NT2/D1 (cell line): ENCODE data around the gene C11orf16.
"Not testable (repeated sequence)": the region's sequence is repeated elsewhere in the genome, so short reads cannot be mapped to it uniquely, and the experiment has no call there.

ENCODE experiments used
- DNase-seq: peaks from one replicate; pipeline ENCODE4 v3.0.0-alpha.2; 2011; ENCODE audit warnings: low read depth, low spot score
- H3K27me3 ChIP-seq: 2 replicates; pipeline ENCODE4 v1.6.0; 2011; ENCODE audit warnings: mild to moderate bottlenecking; ENCODE audit not compliant: insufficient read length, insufficient read depth
- H3K36me3 ChIP-seq: 2 replicates; pipeline ENCODE4 v1.6.1; 2011; ENCODE audit warnings: mild to moderate bottlenecking, low read length, mixed read lengths; ENCODE audit not compliant: insufficient read depth, insufficient read length
- H3K4me1 ChIP-seq: 2 replicates; pipeline ENCODE4 v1.5.1; 2011; ENCODE audit not compliant: insufficient read depth, insufficient read length
- H3K4me3 ChIP-seq: 2 replicates; pipeline ENCODE4 v1.5.1; 2011; ENCODE audit warnings: low read depth; ENCODE audit not compliant: insufficient read length
- H3K9ac ChIP-seq: 2 replicates; pipeline ENCODE4 v1.6.0; 2011; ENCODE audit warnings: low read depth; ENCODE audit not compliant: insufficient read length
- H3K9me3 ChIP-seq: 2 replicates; pipeline ENCODE4 v1.5.1; 2011; ENCODE audit warnings: mild to moderate bottlenecking, low read length; ENCODE audit not compliant: insufficient read depth
- SUZ12 ChIP-seq: IDR thresholded peaks from 2 replicates; pipeline ENCODE4 v1.6.1; 2011; ENCODE audit not compliant: insufficient read length, insufficient read depth; ENCODE audit errors: extremely low read depth
- YY1 ChIP-seq: IDR thresholded peaks from 2 replicates; pipeline ENCODE4 v1.6.1; 2011; ENCODE audit not compliant: insufficient read length, insufficient read depth
- ZNF274 ChIP-seq: IDR thresholded peaks from 2 replicates; pipeline ENCODE4 v1.6.1; 2011; ENCODE audit warnings: mild to moderate bottlenecking, low read depth, low read length

C11orf16 gene

DNA sequence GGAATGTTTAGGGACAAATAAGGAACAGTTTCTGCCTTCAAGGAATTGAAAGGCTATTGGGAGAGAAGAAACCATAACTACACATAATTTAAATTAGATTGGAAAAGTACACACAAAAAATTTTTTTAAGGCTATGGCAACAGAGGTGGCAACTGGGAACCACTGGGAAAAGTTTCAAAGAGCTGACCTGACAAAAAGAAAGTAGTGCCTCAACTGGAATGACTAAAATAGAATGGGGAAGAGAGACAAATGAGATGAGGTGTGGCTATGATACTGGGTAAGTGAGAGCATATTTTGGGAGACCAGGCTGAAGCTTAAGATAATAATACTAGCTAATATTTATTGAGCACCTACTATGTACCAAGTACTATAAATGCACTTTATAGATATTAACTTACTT, 24.6 kb downstream of the C11orf16 start:
- Histone ChIP-seq H3K4me1 (no peaks in the 10 kb centered on the region), H3K27me3 (peaks cover 26% of the 10 kb centered on the region), H3K36me3 (peaks cover under 1% of the 10 kb centered on the region), H3K9ac (no peak overlapping the region), H3K9me3 (no peaks in the 10 kb centered on the region), H3K4me3 (no peak overlapping the region)
- no peak for DNase-seq
- TF ChIP-seq ZNF274 (no peak), SUZ12 (no peak), YY1 (no peak)

DNA sequence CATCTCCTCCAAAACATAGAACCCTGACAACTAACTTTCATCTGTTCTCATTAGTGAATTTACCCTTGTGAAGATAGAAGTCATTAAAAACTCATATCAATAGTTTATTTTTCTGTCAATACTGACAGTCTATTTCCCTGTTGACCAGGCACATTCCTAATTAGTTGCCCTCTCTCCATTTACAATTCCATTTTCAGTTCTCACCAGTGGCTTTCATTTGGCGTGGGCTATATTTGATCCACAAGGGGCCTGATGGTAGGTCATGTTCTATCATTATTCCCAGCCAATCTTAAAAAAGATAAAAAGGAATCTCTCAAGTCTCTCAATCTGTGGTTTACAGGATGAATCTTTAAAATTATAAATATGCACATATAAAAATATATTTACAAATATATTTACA, 25.6 kb downstream of the C11orf16 start:
- TF ChIP-seq SUZ12 (no peak), ZNF274 (no peak), YY1 (no peak)
- DNase-seq, result no peak
- Histone ChIP-seq H3K4me3 (no peak overlapping the region), H3K27me3 (peaks cover 26% of the 10 kb centered on the region), H3K9ac (no peak overlapping the region), H3K9me3 (no peaks in the 10 kb centered on the region), H3K4me1 (no peaks in the 10 kb centered on the region), H3K36me3 (no peaks in the 10 kb centered on the region)

DNA sequence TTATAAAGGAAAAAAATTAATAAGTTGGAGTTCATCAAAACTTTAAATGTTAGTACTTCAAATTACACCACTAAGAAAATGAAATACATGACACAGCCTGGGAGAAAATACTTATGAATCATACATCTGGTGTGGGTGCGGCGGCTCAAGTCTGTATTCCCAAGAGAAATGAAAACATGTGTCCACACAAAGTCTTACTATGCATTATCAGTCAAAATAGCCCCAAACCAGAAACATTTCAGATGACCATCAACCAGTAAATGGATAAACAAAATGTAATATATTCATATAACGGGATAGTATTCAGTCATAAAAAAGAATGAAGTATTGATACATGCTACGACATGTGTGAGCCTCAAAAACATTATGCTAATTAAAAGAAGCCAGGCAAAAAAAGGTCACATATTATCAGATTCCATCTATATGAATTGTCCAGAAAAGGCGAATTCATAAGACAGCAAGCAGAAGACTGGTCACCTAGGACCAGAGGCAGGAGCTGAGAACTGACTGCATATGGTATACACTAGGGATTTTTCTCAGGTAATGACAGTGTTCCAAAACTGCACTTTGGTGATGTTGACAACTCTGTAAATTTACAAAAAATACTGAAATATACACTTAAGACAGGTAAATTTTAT, 27.1 kb downstream of the C11orf16 start:
- Histone ChIP-seq H3K9me3 (no peaks in the 10 kb centered on the region), H3K36me3 (no peaks in the 10 kb centered on the region), H3K27me3 (peaks cover 26% of the 10 kb centered on the region), H3K4me1 (no peaks in the 10 kb centered on the region), H3K9ac (no peak overlapping the region), H3K4me3 (no peak overlapping the region)
- no peak for DNase-seq
- TF ChIP-seq ZNF274 (no peak), SUZ12 (no peak), YY1 (no peak)

DNA sequence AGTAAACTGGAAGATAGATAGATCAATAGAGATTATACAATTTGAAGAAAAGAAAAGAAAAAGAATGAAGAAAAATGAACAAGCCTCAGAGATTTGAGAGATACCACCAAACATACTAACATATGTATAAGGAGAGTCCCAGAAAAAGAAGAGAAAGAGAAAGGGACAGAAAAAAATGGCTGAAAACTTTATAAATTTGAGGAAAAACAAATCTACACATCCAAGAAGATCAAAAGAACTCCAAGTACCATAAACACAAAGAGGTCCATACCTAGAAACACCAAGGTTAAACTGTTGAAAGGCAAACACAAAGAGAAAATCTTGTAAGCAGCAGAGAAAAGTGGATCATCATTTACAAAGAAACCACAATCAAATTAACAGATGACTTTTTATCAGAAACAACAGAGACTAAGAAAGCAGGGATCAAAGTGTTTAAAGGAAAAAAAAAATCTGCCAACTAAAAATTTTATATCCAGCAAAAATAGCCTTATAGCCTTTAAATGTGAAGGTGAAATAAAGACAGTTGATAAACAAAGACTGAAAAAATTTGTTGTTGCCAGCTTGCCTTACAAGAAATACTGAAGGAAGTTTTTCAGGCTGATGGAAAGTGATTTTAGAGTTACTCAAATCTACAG, 33.5 kb downstream of the C11orf16 start:
- Histone ChIP-seq H3K36me3 (no peaks in the 10 kb centered on the region), H3K4me3 (no peak overlapping the region), H3K9me3 (peaks cover 17% of the 10 kb centered on the region), H3K4me1 (no peaks in the 10 kb centered on the region), H3K27me3 (no peaks in the 10 kb centered on the region), H3K9ac (no peak overlapping the region)
- TF ChIP-seq SUZ12 (no peak), ZNF274 (no peak), YY1 (no peak)
- no peak for DNase-seq

DNA sequence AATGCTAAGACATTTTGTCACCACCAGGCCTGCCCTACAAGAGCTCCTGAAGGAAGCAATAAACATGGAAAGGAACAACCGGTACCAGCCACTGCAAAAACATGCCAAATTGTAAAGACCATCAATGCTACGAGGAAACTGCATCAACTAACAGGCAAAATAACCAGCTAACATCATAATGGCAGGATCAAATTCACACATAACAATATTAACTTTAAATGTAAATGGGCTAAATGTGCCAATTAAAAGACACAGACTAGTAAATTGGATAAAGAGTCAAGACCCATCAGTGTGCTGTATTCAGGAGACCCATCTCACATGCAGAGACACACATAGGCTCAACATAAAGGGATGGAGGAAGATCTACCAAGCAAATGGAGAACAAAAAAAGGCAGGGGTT, 41.6 kb downstream of the C11orf16 start:
- not testable (repeated sequence) for H3K4me1 ChIP-seq, H3K9me3 ChIP-seq, H3K4me3 ChIP-seq, DNase-seq, H3K36me3 ChIP-seq, H3K9ac ChIP-seq, H3K27me3 ChIP-seq

DNA sequence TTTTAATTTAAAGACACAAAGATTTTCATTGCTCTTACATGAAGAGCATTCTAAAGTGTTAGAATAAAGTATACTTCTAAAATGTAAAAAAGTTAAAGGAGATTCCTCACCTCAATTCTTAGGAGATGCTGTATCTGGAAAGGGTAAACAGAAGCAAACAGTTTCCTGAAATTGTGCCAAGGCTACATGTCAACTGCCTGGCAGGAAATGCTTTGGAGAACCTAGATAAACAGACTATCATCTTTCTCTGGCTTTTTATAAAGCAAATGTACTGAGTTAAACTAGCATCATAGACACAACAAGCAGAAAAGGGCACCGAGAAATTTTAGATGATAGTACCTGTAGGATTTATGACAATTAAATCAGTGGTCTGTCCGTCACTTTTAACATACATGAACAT, 46.4 kb downstream of the C11orf16 start:
- H3K36me3 ChIP-seq, result no peaks in the 10 kb centered on the region
- DNase-seq, result no peak
- no peak overlapping the region for H3K9ac ChIP-seq
- H3K9me3 ChIP-seq, result peaks cover 8% of the 10 kb centered on the region; the same call in 1 of the 2 replicates
- no peak overlapping the region for H3K4me3 ChIP-seq
- no peaks in the 10 kb centered on the region for H3K4me1 ChIP-seq
- TF ChIP-seq YY1, result no peak
- TF ChIP-seq ZNF274, result no peak
- no peak for TF ChIP-seq SUZ12
- no peaks in the 10 kb centered on the region for H3K27me3 ChIP-seq

DNA sequence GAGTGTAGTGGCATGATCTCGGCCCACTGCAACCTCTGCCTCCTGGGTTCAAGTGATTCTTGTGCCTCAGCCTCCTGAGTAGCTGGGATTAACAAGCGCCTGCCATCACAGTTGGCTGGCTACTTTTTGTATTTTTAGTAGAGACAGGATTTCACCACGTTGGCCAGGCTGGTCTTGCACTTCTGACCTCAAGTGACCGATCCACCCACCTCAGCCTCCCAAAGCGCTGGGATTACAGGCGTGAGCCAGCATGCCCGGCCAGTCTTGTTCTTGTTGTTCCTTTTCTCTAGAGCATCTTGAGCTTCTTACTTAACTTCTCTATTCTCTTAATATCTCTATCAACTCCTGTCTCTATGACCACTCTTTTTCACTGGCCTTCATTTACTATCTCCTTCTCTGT, 51.2 kb downstream of the C11orf16 start:
- not testable (repeated sequence) for H3K4me3 ChIP-seq, H3K9me3 ChIP-seq

More for the DNA sequence above, 51.2 kb downstream of the C11orf16 start:
- not testable (repeated sequence) for H3K9ac ChIP-seq, H3K27me3 ChIP-seq, DNase-seq, H3K4me1 ChIP-seq, H3K36me3 ChIP-seq
